H9 (cell line): ENCODE measurements around the gene MICAL3. TPM values are rescaled to one million over a fixed set of nuclear protein-coding genes. Genes with fewer than 3 reads are reported as not detected.
A peak's percentile ranks its signal among the peaks of the same experiment; 100 is the strongest.

Experiments
- DNase-seq: peaks from one replicate; pipeline ENCODE4 v3.0.0-alpha.2; 2017
- H2AFZ ChIP-seq: one replicate; pipeline ENCODE4 v1.6.1; 2013; ENCODE audit warnings: mild to moderate bottlenecking, low read length, control low read depth, moderate library complexity
- H2AK5ac ChIP-seq: 2 replicates; pipeline ENCODE4 v1.6.1; 2013; ENCODE audit warnings: low read length, control low read depth, mixed read lengths; ENCODE audit not compliant: insufficient read length
- H2BK120ac ChIP-seq: one replicate; pipeline ENCODE4 v1.6.1; 2013; ENCODE audit warnings: low read depth, mild to moderate bottlenecking, low read length, control low read depth, inconsistent platforms; ENCODE audit not compliant: poor library complexity, severe bottlenecking
- H2BK12ac ChIP-seq: 2 replicates; pipeline ENCODE4 v1.6.1; 2013; ENCODE audit warnings: low read length, control low read depth, mixed read lengths, low read depth; ENCODE audit not compliant: insufficient read length
- H2BK15ac ChIP-seq: 2 replicates; pipeline ENCODE4 v1.6.1; 2013; ENCODE audit warnings: low read depth, low read length, control low read depth
- H2BK20ac ChIP-seq: one replicate; pipeline ENCODE4 v1.6.1; 2013; ENCODE audit warnings: low read depth, mild to moderate bottlenecking, low read length, control low read depth, inconsistent platforms; ENCODE audit not compliant: poor library complexity, severe bottlenecking
- H2BK5ac ChIP-seq: 2 replicates; pipeline ENCODE4 v1.6.1; 2013; ENCODE audit warnings: low read length, control low read depth, mixed read lengths; ENCODE audit not compliant: insufficient read length
- H3K14ac ChIP-seq: 2 replicates; pipeline ENCODE4 v1.6.1; 2013; ENCODE audit warnings: low read length, control low read depth; ENCODE audit not compliant: insufficient read depth
- H3K18ac ChIP-seq: 2 replicates; pipeline ENCODE4 v1.6.1; 2013; ENCODE audit warnings: low read depth, mild to moderate bottlenecking, mixed read lengths, low read length, control low read depth; ENCODE audit not compliant: insufficient read length
- H3K23ac ChIP-seq: 2 replicates; pipeline ENCODE4 v1.6.1; 2013; ENCODE audit warnings: low read length, control low read depth, mixed read lengths, low read depth; ENCODE audit not compliant: insufficient read length
- H3K23me2 ChIP-seq: 2 replicates; pipeline ENCODE4 v1.6.1; 2013; ENCODE audit warnings: low read depth, mild to moderate bottlenecking, mixed read lengths, low read length, control low read depth; ENCODE audit not compliant: insufficient read length, poor library complexity, severe bottlenecking
- H3K27ac ChIP-seq: 2 replicates; pipeline ENCODE4 v1.5.1; 2013; ENCODE audit warnings: low read length, control low read depth, mixed read lengths, low read depth; ENCODE audit not compliant: insufficient read length
- H3K27me3 ChIP-seq: 2 replicates; pipeline ENCODE4 v1.6.1; 2013; ENCODE audit warnings: low read length, control low read depth, inconsistent platforms; ENCODE audit not compliant: insufficient read depth
- H3K4ac ChIP-seq: 2 replicates; pipeline ENCODE4 v1.6.1; 2013; ENCODE audit warnings: low read depth, mild to moderate bottlenecking, control low read depth, inconsistent platforms, low read length, moderate library complexity
- H3K4me1 ChIP-seq: 2 replicates; pipeline ENCODE4 v1.6.1; 2013; ENCODE audit warnings: low read length, control low read depth, inconsistent platforms; ENCODE audit not compliant: insufficient read depth
- H3K4me2 ChIP-seq: 2 replicates; pipeline ENCODE4 v1.6.1; 2013; ENCODE audit warnings: low read length, control low read depth, mixed read lengths; ENCODE audit not compliant: insufficient read length, insufficient read depth
- H3K56ac ChIP-seq: 2 replicates; pipeline ENCODE4 v1.6.1; 2013; ENCODE audit warnings: low read depth, mild to moderate bottlenecking, mixed read lengths, low read length, control low read depth; ENCODE audit not compliant: insufficient read length
- H3K79me1 ChIP-seq: 2 replicates; pipeline ENCODE4 v1.6.1; 2013; ENCODE audit warnings: low read depth, mild to moderate bottlenecking, moderate library complexity, low read length, control low read depth, inconsistent platforms; ENCODE audit not compliant: insufficient read depth, poor library complexity, severe bottlenecking
- H3K79me2 ChIP-seq: 2 replicates; pipeline ENCODE4 v1.6.1; 2013; ENCODE audit warnings: low read length, control low read depth, inconsistent platforms; ENCODE audit not compliant: insufficient read depth
- H3K9ac ChIP-seq: 2 replicates; pipeline ENCODE4 v1.6.1; 2013; ENCODE audit warnings: low read length, control low read depth, mixed read lengths; ENCODE audit not compliant: insufficient read length; ENCODE audit errors: extremely low read depth
- H3K9me3 ChIP-seq: one replicate; pipeline ENCODE4 v1.6.1; 2013; ENCODE audit warnings: low read depth, low read length, inconsistent platforms; ENCODE audit not compliant: control insufficient read depth
- H3T11ph ChIP-seq: one replicate; pipeline ENCODE4 v1.6.1; 2013; ENCODE audit warnings: mild to moderate bottlenecking, low read length, control low read depth, inconsistent platforms
- H4K20me1 ChIP-seq: one replicate; pipeline ENCODE4 v1.6.1; 2013; ENCODE audit not compliant: control insufficient read depth, insufficient read length, insufficient read depth
- H4K5ac ChIP-seq: 2 replicates; pipeline ENCODE4 v1.6.1; 2013; ENCODE audit warnings: low read depth, mild to moderate bottlenecking, mixed read lengths, low read length, control low read depth; ENCODE audit not compliant: insufficient read length
- H4K8ac ChIP-seq: replicated peaks from 2 replicates; pipeline ENCODE4 v1.6.1; 2013; ENCODE audit warnings: low read length, control low read depth, mixed read lengths, low read depth; ENCODE audit not compliant: insufficient read length
- H4K91ac ChIP-seq: 2 replicates; pipeline ENCODE4 v1.6.1; 2013; ENCODE audit warnings: low read depth, mild to moderate bottlenecking, moderate library complexity, mixed read lengths, low read length, control low read depth; ENCODE audit not compliant: insufficient read length
- H3K27ac Mint-ChIP-seq, 3 experiments: 2 replicates in 2 of 3; 3 replicates in 1 of 3; pipeline ENCODE4 v1.8.0; 2020 to 2021; ENCODE audit warnings: mixed read lengths in 3 of 3, mild to moderate bottlenecking in 1 of 3, moderate library complexity in 1 of 3
- H3K27me3 Mint-ChIP-seq: 2 replicates; pipeline ENCODE4 v1.8.0; 2021; ENCODE audit warnings: low read depth, mild to moderate bottlenecking, moderate library complexity, mixed read lengths
- H3K36me3 Mint-ChIP-seq, 3 experiments: 2 replicates in 2 of 3; 3 replicates in 1 of 3; pipeline ENCODE4 v1.8.0; 2020 to 2021; ENCODE audit warnings: low read depth in 3 of 3, mixed read lengths in 3 of 3; ENCODE audit not compliant: insufficient read depth in 1 of 3
- H3K4me1 Mint-ChIP-seq, 2 experiments: 2 replicates each; pipeline ENCODE4 v1.8.0; 2020; ENCODE audit warnings: mixed read lengths in 2 of 2
- H3K4me3 Mint-ChIP-seq, 2 experiments: 2 replicates in 1 of 2; 3 replicates in 1 of 2; pipeline ENCODE4 v1.8.0; 2020 to 2021; ENCODE audit warnings: mild to moderate bottlenecking in 2 of 2, mixed read lengths in 2 of 2, moderate library complexity in 1 of 2
- H3K9me3 Mint-ChIP-seq, 2 experiments: 2 replicates in 1 of 2; 3 replicates in 1 of 2; pipeline ENCODE4 v1.8.0; 2020; ENCODE audit warnings: mild to moderate bottlenecking in 2 of 2, mixed read lengths in 2 of 2, moderate library complexity in 1 of 2
- CTCF ChIP-seq: fragments of 200-600 bp; sonication (generic); conservative IDR thresholded peaks from 3 replicates; pipeline ENCODE4 v1.8.0; 2021; ENCODE audit warnings: antibody characterized with exemption, mild to moderate bottlenecking
- WGBS: extraction: QIAGEN DNeasy Blood & Tissue Kit; methylation state at CpG from one replicate; pipeline ENCODE4 v1.1.7; 2013; ENCODE audit warnings: missing lambda C conversion rate, low lambda C conversion rate, mixed read lengths; ENCODE audit not compliant: insufficient read length; ENCODE audit errors: extremely low coverage; 5-methylcytosine and 5-hydroxymethylcytosine counted together
- total RNA-seq: library from RNA; stranded (reverse); gene quantifications from 2 replicates; pipeline ENCODE4 v1.2.1, GENCODE V29; 2021

The MICAL3 gene
- total RNA-seq, 1 experiment from 2014 or later = 50.2 TPM

- Histone ChIP-seq H3K56ac (no peak overlapping the region), H2BK5ac (no peak overlapping the region), H3K27me3 (no peaks in the 10 kb centered on the region), H2BK12ac (no peak overlapping the region), H4K8ac (no peak overlapping the region), H3K23me2 (no peaks in the 10 kb centered on the region), H3K79me1 (no peaks in the 10 kb centered on the region), H3K9me3 (no peaks in the 10 kb centered on the region), H2AFZ (no peak overlapping the region), H4K20me1 (no peaks in the 10 kb centered on the region), H3K9ac (no peak overlapping the region), H2BK120ac (no peak overlapping the region), H3K4me2 (no peak overlapping the region), H3K18ac (no peak overlapping the region), H4K91ac (no peak overlapping the region), H3K4ac (no peak overlapping the region), H3K14ac (peak overlapping the region; percentile 25; the same call in 1 of the 2 replicates), H3K23ac (no peak overlapping the region), H3K4me1 (peaks cover 2% of the 10 kb centered on the region; the same call in 1 of the 2 replicates), H3K79me2 (peaks cover 9% of the 10 kb centered on the region; the same call in 1 of the 2 replicates), H2BK20ac (no peak overlapping the region), H2BK15ac (no peak overlapping the region), H3T11ph (no peak overlapping the region), H4K5ac (no peak overlapping the region), H3K27ac (no peak overlapping the region), H2AK5ac (no peak overlapping the region)
- no peaks in the 10 kb centered on the region for H3K27me3 Mint-ChIP-seq
- no peak overlapping the region for H3K4me3 Mint-ChIP-seq
- no peak for DNase-seq
- H3K27ac Mint-ChIP-seq = peak overlapping the region in 2 of 3 experiments; percentile 18 to 48; a peak in 3 of 7 replicates
- H3K9me3 Mint-ChIP-seq = peaks cover 0 to 3% of the 10 kb centered on the region in 2 experiments; a peak in 1 of 5 replicates
- peaks cover 0 to 11% (median 9%) of the 10 kb centered on the region in 3 experiments; a peak in 3 of 7 replicates for H3K36me3 Mint-ChIP-seq
- WGBS = no CpG with 5 or more reads among the region's 16 CpGs
- H3K4me1 Mint-ChIP-seq = peaks cover 29 to 42% of the 10 kb centered on the region in 2 experiments
- no peak for TF ChIP-seq CTCF
These were observed 51.8 kb downstream of the MICAL3 start for GRCh38 chr22:17972385-17973191.
